Measurements from ENCODE around the gene GTPBP2. TPM values are rescaled to one million over a fixed set of nuclear protein-coding genes. Genes with fewer than 3 reads are reported as not detected.
"Not testable (repeated sequence)": the region's sequence is repeated elsewhere in the genome, so short reads cannot be mapped to it uniquely, and the experiment has no call there.

Gene GTPBP2
- total RNA-seq, 1 experiment from 2014 or later = 58.1 TPM

- H3K27ac ChIP-seq = no peak overlapping the region
- H3K4me3 ChIP-seq = no peak overlapping the region
- peak; percentile 42 to 66 for DNase-seq
- peaks cover 14% of the 10 kb centered on the region for H3K36me3 ChIP-seq
- no peaks in the 10 kb centered on the region for H3K9me3 ChIP-seq (replicated peaks)
- H3K4me1 ChIP-seq = peaks cover 29% of the 10 kb centered on the region
- H3K27me3 ChIP-seq = no peaks in the 10 kb centered on the region
Observed at GRCh38 chr6:43668151-43669028, 39.3 kb upstream of the GTPBP2 start.

DNA sequence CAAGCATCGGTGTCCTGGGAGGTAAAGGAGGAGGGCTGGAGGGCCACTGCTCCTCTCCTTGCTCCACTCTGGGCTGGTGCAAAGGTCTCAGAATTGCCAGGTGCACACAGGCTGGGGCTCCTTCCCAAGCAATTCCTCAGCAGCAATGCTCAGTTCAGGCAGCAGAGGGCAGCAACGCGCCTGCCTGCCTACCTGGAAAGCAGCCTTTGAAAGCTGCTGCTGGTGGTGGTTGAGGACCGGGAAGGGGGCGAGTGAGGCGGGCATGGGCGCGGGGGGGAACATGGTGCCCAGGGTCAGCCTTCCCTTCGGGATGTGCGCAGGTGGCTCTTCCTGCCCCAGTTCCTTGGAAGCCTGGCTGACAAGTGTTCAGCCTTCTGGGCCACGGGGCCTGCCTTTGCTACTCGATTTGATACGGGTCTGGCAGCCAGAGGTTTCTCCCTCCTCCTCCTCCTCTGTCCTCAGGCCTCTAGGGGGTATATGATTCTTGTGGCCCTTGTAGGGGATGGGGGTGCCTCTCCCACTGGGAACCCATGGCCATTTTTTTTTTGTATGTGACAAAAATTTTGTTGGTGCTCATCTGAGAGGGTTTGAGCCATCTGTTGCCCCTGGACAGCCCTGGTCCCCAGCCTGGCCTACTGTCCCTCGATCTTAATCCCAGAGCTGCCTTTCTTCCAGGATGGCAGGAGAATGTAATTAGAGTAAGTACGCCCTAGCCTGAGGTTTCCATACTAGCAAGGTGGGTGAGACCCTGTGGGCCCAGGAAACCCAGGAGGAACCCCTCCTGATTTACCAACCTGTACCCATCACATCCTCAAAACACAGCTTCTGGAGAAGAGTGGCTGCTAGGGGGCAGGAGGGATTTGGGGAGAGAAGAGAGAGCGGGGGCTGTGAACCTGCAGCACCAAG lies 38.4 kb upstream of the GTPBP2 start:
- Histone ChIP-seq H3K4me3 (no peak overlapping the region), H3K4me1 (peaks cover 29% of the 10 kb centered on the region), H3K27me3 (no peaks in the 10 kb centered on the region), H3K27ac (no peak overlapping the region), H3K36me3 (peaks cover 13% of the 10 kb centered on the region), H3K9me3 (replicated peaks) (no peaks in the 10 kb centered on the region)
- peak; percentile 77 to 89 for DNase-seq

- Histone ChIP-seq H3K36me3 (peaks cover 3% of the 10 kb centered on the region), H3K27ac (peak overlapping the region; percentile 61), H3K27me3 (no peaks in the 10 kb centered on the region), H3K9me3 (replicated peaks) (no peaks in the 10 kb centered on the region), H3K4me1 (peaks cover 29% of the 10 kb centered on the region), H3K4me3 (no peak overlapping the region)
- DNase-seq = peak; percentile 85 to 92
Observed at GRCh38 chr6:43666196-43666920, 37.3 kb upstream of the GTPBP2 start.

- Histone ChIP-seq H3K4me1 (peaks cover 29% of the 10 kb centered on the region), H3K27ac (peak overlapping the region; percentile 61), H3K4me3 (no peak overlapping the region), H3K36me3 (no peaks in the 10 kb centered on the region), H3K9me3 (replicated peaks) (no peaks in the 10 kb centered on the region), H3K27me3 (no peaks in the 10 kb centered on the region)
- peak; percentile 65 to 77 for DNase-seq
Observed at GRCh38 chr6:43665376-43665775, 36.3 kb upstream of the GTPBP2 start.

GRCh38 chr6:43662948-43663347 lies 33.9 kb upstream of the GTPBP2 start:
- not testable (repeated sequence) for H3K4me3 ChIP-seq; H3K36me3 ChIP-seq; H3K9me3 ChIP-seq (replicated peaks); H3K27me3 ChIP-seq; DNase-seq; H3K27ac ChIP-seq
- peaks cover 28% of the 10 kb centered on the region for H3K4me1 ChIP-seq

GRCh38 chr6:43658161-43658560 lies 29.1 kb upstream of the GTPBP2 start:
- no peaks in the 10 kb centered on the region for H3K27me3 ChIP-seq
- no peak overlapping the region for H3K4me3 ChIP-seq
- no peaks in the 10 kb centered on the region for H3K36me3 ChIP-seq
- no peaks in the 10 kb centered on the region for H3K9me3 ChIP-seq (replicated peaks)
- no peak for DNase-seq
- no peak overlapping the region for H3K27ac ChIP-seq
- no peaks in the 10 kb centered on the region for H3K4me1 ChIP-seq

DNA sequence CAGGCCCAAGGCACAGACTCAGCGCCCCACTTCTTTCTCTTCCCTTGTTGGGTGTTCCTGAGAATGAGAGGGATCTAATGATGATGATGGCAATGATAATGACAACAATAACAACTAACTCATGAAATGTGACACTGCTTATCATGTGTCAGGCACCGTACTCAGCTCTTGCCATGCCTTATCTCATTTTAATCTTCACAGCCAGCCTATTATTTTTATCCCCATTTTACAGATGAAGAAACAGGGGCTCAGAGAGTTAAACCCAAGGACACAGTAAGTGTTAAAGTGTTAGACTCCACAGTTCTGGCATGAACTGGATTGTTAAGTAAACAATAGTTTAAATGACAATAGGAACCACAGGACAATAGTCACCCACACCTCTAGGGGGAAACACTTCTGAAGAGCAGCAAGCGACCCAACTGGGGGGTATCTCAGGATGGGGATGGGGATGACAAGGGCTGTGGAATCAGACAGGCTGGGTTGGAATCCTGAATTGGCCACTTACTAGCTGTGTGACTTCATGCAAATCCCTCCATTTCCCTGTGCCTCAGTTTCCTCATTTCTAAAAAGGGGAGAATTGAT lies 28.2 kb upstream of the GTPBP2 start:
- Histone ChIP-seq H3K27me3 (no peaks in the 10 kb centered on the region), H3K36me3 (no peaks in the 10 kb centered on the region), H3K4me3 (no peak overlapping the region), H3K4me1 (no peaks in the 10 kb centered on the region), H3K9me3 (replicated peaks) (no peaks in the 10 kb centered on the region), H3K27ac (no peak overlapping the region)
- no peak for DNase-seq

GRCh38 chr6:43652822-43653221 lies 23.8 kb upstream of the GTPBP2 start:
- not testable (repeated sequence) for H3K9me3 ChIP-seq (replicated peaks); H3K27me3 ChIP-seq; DNase-seq; H3K27ac ChIP-seq; H3K4me3 ChIP-seq; H3K4me1 ChIP-seq; H3K36me3 ChIP-seq

- Histone ChIP-seq H3K4me3 (no peak overlapping the region), H3K27ac (no peak overlapping the region), H3K27me3 (no peaks in the 10 kb centered on the region), H3K36me3 (no peaks in the 10 kb centered on the region; the same call in 1 of the 2 replicates), H3K9me3 (replicated peaks) (no peaks in the 10 kb centered on the region), H3K4me1 (no peaks in the 10 kb centered on the region)
- DNase-seq = no peak
Observed at GRCh38 chr6:43648248-43648647, 19.2 kb upstream of the GTPBP2 start.

GRCh38 chr6:43647613-43648012 lies 18.5 kb upstream of the GTPBP2 start:
- Histone ChIP-seq H3K27me3 (no peaks in the 10 kb centered on the region), H3K36me3 (no peaks in the 10 kb centered on the region; the same call in 1 of the 2 replicates), H3K27ac (no peak overlapping the region), H3K9me3 (replicated peaks) (no peaks in the 10 kb centered on the region), H3K4me1 (no peaks in the 10 kb centered on the region), H3K4me3 (no peak overlapping the region)
- DNase-seq = peak in 1 of 2 experiments; percentile 30

GRCh38 chr6:43645613-43645964 lies 16.5 kb upstream of the GTPBP2 start:
- Histone ChIP-seq H3K36me3 (peaks cover 13% of the 10 kb centered on the region), H3K4me3 (no peak overlapping the region), H3K27ac (no peak overlapping the region), H3K9me3 (replicated peaks) (no peaks in the 10 kb centered on the region), H3K4me1 (no peaks in the 10 kb centered on the region), H3K27me3 (no peaks in the 10 kb centered on the region)
- DNase-seq = no peak

DNA sequence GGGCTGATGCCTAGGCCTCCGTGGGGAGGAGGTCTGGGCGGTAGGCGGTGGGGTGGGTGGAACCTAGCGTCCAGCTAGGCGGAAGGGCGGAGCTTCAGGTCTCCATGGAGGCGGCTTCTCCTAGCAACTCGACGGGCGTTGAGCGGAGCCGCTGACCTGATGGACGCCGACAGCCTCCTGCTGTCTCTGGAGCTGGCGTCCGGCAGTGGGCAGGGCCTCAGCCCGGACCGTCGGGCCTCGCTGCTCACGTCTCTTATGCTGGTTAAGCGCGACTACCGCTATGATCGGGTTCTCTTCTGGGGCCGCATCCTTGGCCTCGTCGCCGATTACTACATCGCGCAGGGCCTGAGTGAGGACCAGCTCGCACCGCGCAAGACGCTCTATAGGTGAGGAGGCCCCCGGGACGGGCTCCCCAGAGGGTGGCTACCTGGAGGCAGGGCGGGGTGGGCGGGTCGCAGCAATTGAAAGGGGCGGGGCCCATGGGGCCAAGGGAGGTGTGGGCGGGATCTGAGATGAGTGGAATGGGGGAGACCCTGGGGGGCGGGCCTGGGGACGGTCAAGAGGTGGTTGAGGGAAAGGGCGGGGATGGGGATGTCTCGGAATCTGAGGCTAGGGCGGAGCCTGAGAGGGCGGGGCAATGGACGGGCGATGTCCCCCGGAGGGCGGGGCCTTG lies 16.0 kb upstream of the GTPBP2 start, which contains the start of gene RSPH9:
RSPH9 (plus strand) TSS at position 97 of the 673 bp plus-strand sequence; CDS start at position 160, 63 bp downstream.
- Histone ChIP-seq H3K36me3 (peaks cover 18% of the 10 kb centered on the region), H3K9me3 (replicated peaks) (no peaks in the 10 kb centered on the region), H3K27ac (no peak within 1 kb of the TSS), H3K4me3 (no peak within 1 kb of the TSS), H3K4me1 (no peaks in the 10 kb centered on the region), H3K27me3 (no peaks in the 10 kb centered on the region)
- no peak for DNase-seq

DNA sequence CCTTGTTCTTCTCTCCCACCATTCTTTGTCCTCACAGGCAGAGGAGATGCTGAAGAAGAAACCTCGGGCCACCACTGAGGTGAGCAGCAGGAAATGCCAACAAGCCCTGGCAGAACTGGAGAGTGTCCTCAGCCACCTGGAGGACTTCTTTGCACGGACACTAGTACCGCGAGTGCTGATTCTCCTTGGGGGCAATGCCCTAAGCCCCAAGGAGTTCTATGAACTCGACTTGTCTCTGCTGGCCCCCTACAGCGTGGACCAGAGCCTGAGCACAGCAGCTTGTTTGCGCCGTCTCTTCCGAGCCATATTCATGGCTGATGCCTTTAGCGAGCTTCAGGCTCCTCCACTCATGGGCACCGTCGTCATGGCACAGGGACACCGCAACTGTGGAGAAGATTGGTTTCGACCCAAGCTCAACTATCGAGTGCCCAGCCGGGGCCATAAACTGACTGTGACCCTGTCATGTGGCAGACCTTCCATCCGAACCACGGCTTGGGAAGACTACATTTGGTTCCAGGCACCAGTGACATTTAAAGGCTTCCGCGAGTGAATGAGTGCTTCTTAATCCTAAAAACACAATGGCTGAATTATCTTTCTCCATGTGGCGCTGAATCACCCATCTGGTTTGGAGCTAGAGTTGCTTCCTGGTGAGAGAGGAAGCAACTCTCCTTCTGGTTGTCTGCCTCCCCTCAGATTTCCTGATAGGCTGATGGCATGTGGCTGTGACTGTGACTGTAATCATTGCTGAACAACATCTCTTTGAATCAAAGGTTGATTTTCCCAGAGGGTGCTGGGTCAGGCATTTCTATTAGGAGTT lies 11.1 kb upstream of the GTPBP2 start:
- Histone ChIP-seq H3K9me3 (replicated peaks) (no peaks in the 10 kb centered on the region), H3K4me1 (0 out of 2 replicates have a peak, but pooled peaks cover 3% of the 10 kb centered on the region), H3K27me3 (no peaks in the 10 kb centered on the region), H3K4me3 (no peak overlapping the region), H3K36me3 (peaks cover 39% of the 10 kb centered on the region), H3K27ac (no peak overlapping the region)
- no peak for DNase-seq

Data from SJCRH30 (cell line).